ENCODE data around the gene REEP1. TPM values are rescaled to one million over a fixed set of nuclear protein-coding genes. Genes with fewer than 3 reads are reported as not detected.

REEP1 gene
- total and polyA plus RNA-seq, 2 of the 4 experiments (the other 2 are of a cell fraction): under 0.01 to 0.03 TPM

- ChIA-PET POLR2A (ENCODE audit: unreplicated experiment) (no interaction called here), CTCF (no interaction called here)
- Histone ChIP-seq H2BK5ac (ENCODE audit: low read depth, low read length, poor library complexity, severe bottlenecking) (no peak overlapping the region), H3K9me1 (ENCODE audit: insufficient read depth, low read length) (no peaks in the 10 kb centered on the region), H3K14ac (replicated peaks; ENCODE audit: low read depth, low read length) (no peak overlapping the region), H2AK5ac (ENCODE audit: low read depth, low read length) (no peak overlapping the region), H3K79me1 (ENCODE audit: low read depth in 1 of 2, low read length in 2 of 2) (no peaks in the 10 kb centered on the region), H2BK120ac (ENCODE audit: low read depth, low read length) (no peak overlapping the region), H3K4me3 (ENCODE audit: insufficient read depth, low read depth, low read length) (no peak overlapping the region), H3K4ac (ENCODE audit: low read depth, low read length) (no peak overlapping the region), H3K9ac (ENCODE audit: low read depth, low read length) (no peak overlapping the region), H2BK20ac (ENCODE audit: low read depth, low read length) (no peak overlapping the region), H2BK15ac (ENCODE audit: low read depth, low read length) (no peak overlapping the region), H4K20me1 (ENCODE audit: insufficient read depth, low read length) (no peaks in the 10 kb centered on the region), H3K4me2 (ENCODE audit: low read depth, low read length) (no peak overlapping the region), H3K4me1 (ENCODE audit: control insufficient read depth, insufficient read depth, low read length) (no peaks in the 10 kb centered on the region; the same call in 1 of the 2 replicates), H2AFZ (replicated peaks; ENCODE audit: low read length, poor library complexity) (no peak overlapping the region), H4K8ac (ENCODE audit: low read depth in 2 of 2, low read length in 2 of 2) (no peak overlapping the region), H3K18ac (ENCODE audit: low read depth, low read length) (no peak overlapping the region), H4K5ac (ENCODE audit: low read depth, low read length) (no peak overlapping the region), H3K56ac (ENCODE audit: extremely low read depth, insufficient read depth, low read length) (no peak overlapping the region), H3K27me3 (ENCODE audit: control insufficient read depth, insufficient read depth, low read length) (peaks cover 57% of the 10 kb centered on the region), H3K9me3 (ENCODE audit: control insufficient read depth, insufficient read depth, low read length) (no peaks in the 10 kb centered on the region), H4K91ac (ENCODE audit: insufficient read depth, low read depth, low read length) (no peak overlapping the region), H2AK9ac (replicated peaks; ENCODE audit: low read depth, low read length, poor library complexity) (no peak overlapping the region), H3K36me3 (ENCODE audit: control insufficient read depth, insufficient read depth, low read length) (no peaks in the 10 kb centered on the region), H3K23ac (ENCODE audit: low read depth, low read length) (no peak overlapping the region), H3K27ac (ENCODE audit: insufficient read depth, low read length) (no peak overlapping the region)
- TF ChIP-seq RCOR1 (IDR thresholded peaks at IDR 0.05; ENCODE audit: insufficient replicate concordance, low read length) (no peak), BHLHE40 (IDR thresholded peaks at IDR 0.05; ENCODE audit: low read depth, low read length) (no peak), ELK1 (IDR thresholded peaks at IDR 0.05; ENCODE audit: borderline replicate concordance, low read depth, low read length) (no peak), MAFK (IDR thresholded peaks at IDR 0.05; ENCODE audit: low read depth, low read length) (no peak), FOS (IDR thresholded peaks at IDR 0.05; ENCODE audit: low read depth, low read length) (no peak), SMC3 (IDR thresholded peaks at IDR 0.05; ENCODE audit: low read depth, low read length) (no peak), CHD1 (IDR thresholded peaks at IDR 0.05; ENCODE audit: low read depth, low read length) (no peak), RAD21 (IDR thresholded peaks at IDR 0.05; ENCODE audit: low read length) (no peak), CEBPB (IDR thresholded peaks at IDR 0.05; ENCODE audit: low read depth, low read length) (no peak), RFX5 (IDR thresholded peaks at IDR 0.05; ENCODE audit: low read depth, low read length) (no peak), MAZ (IDR thresholded peaks at IDR 0.05; ENCODE audit: borderline replicate concordance, low read depth, low read length) (no peak), POLR2A (IDR thresholded peaks at IDR 0.05; ENCODE audit: low read depth, low read length) (no peak), NFE2L2 (IDR thresholded peaks at IDR 0.05; ENCODE audit: low read depth, low read length) (no peak), MXI1 (IDR thresholded peaks at IDR 0.05; ENCODE audit: borderline replicate concordance, low read depth, low read length) (no peak)
- TF ChIP-seq, protein P1, sequence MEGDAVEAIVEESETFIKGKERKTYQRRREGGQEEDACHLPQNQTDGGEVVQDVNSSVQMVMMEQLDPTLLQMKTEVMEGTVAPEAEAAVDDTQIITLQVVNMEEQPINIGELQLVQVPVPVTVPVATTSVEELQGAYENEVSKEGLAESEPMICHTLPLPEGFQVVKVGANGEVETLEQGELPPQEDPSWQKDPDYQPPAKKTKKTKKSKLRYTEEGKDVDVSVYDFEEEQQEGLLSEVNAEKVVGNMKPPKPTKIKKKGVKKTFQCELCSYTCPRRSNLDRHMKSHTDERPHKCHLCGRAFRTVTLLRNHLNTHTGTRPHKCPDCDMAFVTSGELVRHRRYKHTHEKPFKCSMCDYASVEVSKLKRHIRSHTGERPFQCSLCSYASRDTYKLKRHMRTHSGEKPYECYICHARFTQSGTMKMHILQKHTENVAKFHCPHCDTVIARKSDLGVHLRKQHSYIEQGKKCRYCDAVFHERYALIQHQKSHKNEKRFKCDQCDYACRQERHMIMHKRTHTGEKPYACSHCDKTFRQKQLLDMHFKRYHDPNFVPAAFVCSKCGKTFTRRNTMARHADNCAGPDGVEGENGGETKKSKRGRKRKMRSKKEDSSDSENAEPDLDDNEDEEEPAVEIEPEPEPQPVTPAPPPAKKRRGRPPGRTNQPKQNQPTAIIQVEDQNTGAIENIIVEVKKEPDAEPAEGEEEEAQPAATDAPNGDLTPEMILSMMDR (conservative IDR thresholded peaks at IDR 0.05; ENCODE audit: low read depth, low read length): no peak
- TF ChIP-seq, protein P2, sequence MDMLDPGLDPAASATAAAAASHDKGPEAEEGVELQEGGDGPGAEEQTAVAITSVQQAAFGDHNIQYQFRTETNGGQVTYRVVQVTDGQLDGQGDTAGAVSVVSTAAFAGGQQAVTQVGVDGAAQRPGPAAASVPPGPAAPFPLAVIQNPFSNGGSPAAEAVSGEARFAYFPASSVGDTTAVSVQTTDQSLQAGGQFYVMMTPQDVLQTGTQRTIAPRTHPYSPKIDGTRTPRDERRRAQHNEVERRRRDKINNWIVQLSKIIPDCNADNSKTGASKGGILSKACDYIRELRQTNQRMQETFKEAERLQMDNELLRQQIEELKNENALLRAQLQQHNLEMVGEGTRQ (IDR thresholded peaks at IDR 0.05; ENCODE audit: low read depth, low read length): no peak; the same call in 1 of the 2 replicates
- in situ Hi-C loops (cut with MboI; ENCODE audit: low sequenced_read_pairs) (no loop called here), dilution Hi-C loops (cut with HindIII; ENCODE audit: low sequenced_read_pairs, unreplicated experiment) (no loop called here), intact Hi-C loops (cut with micrococcal nuclease) (no loop called here)
- no peak for ATAC-seq (ENCODE audit: low read depth)
- no peak for DNase-seq
- no CpG with 5 or more reads among the region's 15 CpGs for WGBS, 2 experiments (ENCODE audit: extremely low coverage in 2 of 2, insufficient read length in 1 of 2)
- BruUV-seq (replicated peaks): no TSS peak
These were observed 1.4 kb downstream of the REEP1 start for GRCh38 chr2:86335865-86336674.

Measured in IMR-90 (cell line).